Right cardiac atrium (tissue), 5 donors: ENCODE results near the gene DENND11. TPM values are rescaled to one million over a fixed set of nuclear protein-coding genes. Genes with fewer than 3 reads are reported as not detected.

ENCODE experiments used
- ATAC-seq, 2 donors: fragments of 200-7000 bp; cut with Tn5 transposase; one replicate each; pipeline versions ENCODE4 v1.8.0 to v1.9.1; 2020; ENCODE audit warnings: moderate library complexity in 2 of 2, mild to moderate bottlenecking in 1 of 2
- DNase-seq, 3 donors: peaks; one replicate each; pipeline ENCODE4 v3.0.0-alpha.2; 2020
- H3K27ac ChIP-seq: one replicate; pipeline ENCODE4 v1.5.1; 2013; ENCODE audit warnings: mild to moderate bottlenecking, low read length, control low read depth, moderate library complexity
- H3K27me3 ChIP-seq: one replicate; pipeline ENCODE4 v1.6.1; 2013; ENCODE audit not compliant: control insufficient read depth, insufficient read depth
- H3K4me1 ChIP-seq: one replicate; pipeline ENCODE4 v1.6.1; 2013; ENCODE audit warnings: low read length; ENCODE audit not compliant: control insufficient read depth, insufficient read depth
- H3K4me3 ChIP-seq: one replicate; pipeline ENCODE4 v1.5.1; 2013; ENCODE audit warnings: low read length, control low read depth
- H3K9me3 ChIP-seq: one replicate; pipeline ENCODE4 v1.6.1; 2013; ENCODE audit warnings: low read length; ENCODE audit not compliant: control insufficient read depth
- WGBS: extraction: QIAGEN DNeasy Blood & Tissue Kit; methylation state at CpG from one replicate; pipeline ENCODE4 v1.1.7; 2013; 5-methylcytosine and 5-hydroxymethylcytosine counted together
- intact Hi-C, 4 donors: fragments of 100-400 bp; cut with DNase I; formaldehyde crosslinking; loops; one replicate each; pipeline versions ENCODE4 v1.11.0 to v1.14.0; 2022 to 2023
- polyA plus RNA-seq: library from polyadenylated mRNA; stranded (reverse); fragments of 200-250 nt; gene quantifications from one replicate; pipeline ENCODE4 v1.2.3, GENCODE V29; 2013
- total RNA-seq, 4 donors: library from RNA; stranded (reverse); fragmentation: NEBNext Ultra II Directional; extraction: Animal tissue kit (Norgen Biotek cat#: 25700); gene quantifications; one replicate each; pipeline ENCODE4 v1.2.1, GENCODE V29; 2021
- donor health status: healthy with polysubstance abuse.
- donor health status: DM: no; HTN: yes; CAD: no.
- donor health status: DM: no; HTN: no; CAD: no.
- donor health status: DM: no; HTN: yes; CAD: no; lungs with severe emphysema.
- donor health status: DM: yes; HTN: yes; CAD: no.

The DENND11 gene
- total and polyA plus RNA-seq, 5 donors, result 5.2 to 11.9 (median 11.4) TPM

GRCh38 chr7:141722529-141722928, 20.6 kb upstream of the DENND11 start:
- DNase-seq (no peak), ATAC-seq (no peak)
- no peak overlapping the region for H3K4me3 ChIP-seq
- intact Hi-C loops, result no loop called here
- no peaks in the 10 kb centered on the region for H3K27me3 ChIP-seq
- no peaks in the 10 kb centered on the region for H3K9me3 ChIP-seq
- no peak overlapping the region for H3K27ac ChIP-seq
- 85% methylated on average over 2 of the region's 2 CpGs for WGBS
- H3K4me1 ChIP-seq, result no peaks in the 10 kb centered on the region

GRCh38 chr7:141717450-141717849, 15.5 kb upstream of the DENND11 start:
- Histone ChIP-seq H3K27me3 (no peaks in the 10 kb centered on the region), H3K4me1 (no peaks in the 10 kb centered on the region), H3K9me3 (no peaks in the 10 kb centered on the region), H3K4me3 (no peak overlapping the region), H3K27ac (no peak overlapping the region)
- intact Hi-C loops, result no loop called here
- no peak for DNase-seq
- WGBS, result 96% methylated on average over 1 of the region's 1 CpG
- no peak for ATAC-seq

GRCh38 chr7:141715794-141716689, 14.1 kb upstream of the DENND11 start:
- intact Hi-C loops, result no loop called here
- H3K4me1 ChIP-seq, result no peaks in the 10 kb centered on the region
- H3K4me3 ChIP-seq, result no peak overlapping the region
- H3K9me3 ChIP-seq, result no peaks in the 10 kb centered on the region
- ATAC-seq (no peak), DNase-seq (no peak)
- no peak overlapping the region for H3K27ac ChIP-seq
- WGBS, result 59% methylated on average over 6 of the region's 6 CpGs
- no peaks in the 10 kb centered on the region for H3K27me3 ChIP-seq

GRCh38 chr7:141715018-141715417, 13.1 kb upstream of the DENND11 start:
- ATAC-seq, result no peak
- 71% methylated on average over 4 of the region's 4 CpGs for WGBS
- intact Hi-C loops, result no loop called here
- H3K27me3 ChIP-seq, result no peaks in the 10 kb centered on the region
- no peak for DNase-seq
- H3K4me3 ChIP-seq, result no peak overlapping the region
- no peaks in the 10 kb centered on the region for H3K9me3 ChIP-seq
- no peak overlapping the region for H3K27ac ChIP-seq
- no peaks in the 10 kb centered on the region for H3K4me1 ChIP-seq

- no peak for ATAC-seq
- intact Hi-C loops, result no loop called here
Measured at GRCh38 chr7:141714571-141714970, 12.6 kb upstream of the DENND11 start.

GRCh38 chr7:141713890-141714289, 11.9 kb upstream of the DENND11 start:
- Histone ChIP-seq H3K4me3 (no peak overlapping the region), H3K9me3 (no peaks in the 10 kb centered on the region), H3K27ac (no peak overlapping the region), H3K27me3 (no peaks in the 10 kb centered on the region), H3K4me1 (no peaks in the 10 kb centered on the region)
- 85% methylated on average over 1 of the region's 1 CpG for WGBS
- ATAC-seq (no peak), DNase-seq (no peak)
- intact Hi-C loops, result no loop called here

More at GRCh38 chr7:141714571-141714970, 12.6 kb upstream of the DENND11 start:
- no peak overlapping the region for H3K4me3 ChIP-seq
- H3K9me3 ChIP-seq, result no peaks in the 10 kb centered on the region
- H3K27me3 ChIP-seq, result no peaks in the 10 kb centered on the region
- H3K4me1 ChIP-seq, result no peaks in the 10 kb centered on the region
- 79% methylated on average over 2 of the region's 2 CpGs for WGBS
- no peak overlapping the region for H3K27ac ChIP-seq
- DNase-seq, result no peak

GRCh38 chr7:141712603-141713255, 10.8 kb upstream of the DENND11 start:
- intact Hi-C loops, result no loop called here
- WGBS, result 80% methylated on average over 5 of the region's 5 CpGs
- Histone ChIP-seq H3K4me1 (no peaks in the 10 kb centered on the region), H3K4me3 (no peak overlapping the region), H3K9me3 (no peaks in the 10 kb centered on the region), H3K27ac (no peak overlapping the region), H3K27me3 (no peaks in the 10 kb centered on the region)
- no peak for DNase-seq
- no peak for ATAC-seq

- intact Hi-C loops, result no loop called here
- 56% methylated on average over 1 of the region's 1 CpG for WGBS
Measured at GRCh38 chr7:141710301-141710700, 8.3 kb upstream of the DENND11 start.

GRCh38 chr7:141709749-141710148, 7.8 kb upstream of the DENND11 start:
- Histone ChIP-seq H3K4me1 (no peaks in the 10 kb centered on the region), H3K9me3 (no peaks in the 10 kb centered on the region), H3K27ac (no peak overlapping the region), H3K27me3 (no peaks in the 10 kb centered on the region), H3K4me3 (no peak overlapping the region)
- DNase-seq (no peak), ATAC-seq (no peak)
- intact Hi-C loops, result no loop called here
- WGBS, result 87% methylated on average over 4 of the region's 4 CpGs

More at GRCh38 chr7:141710301-141710700, 8.3 kb upstream of the DENND11 start:
- Histone ChIP-seq H3K27me3 (no peaks in the 10 kb centered on the region), H3K4me3 (no peak overlapping the region), H3K9me3 (no peaks in the 10 kb centered on the region), H3K27ac (no peak overlapping the region), H3K4me1 (no peaks in the 10 kb centered on the region)
- ATAC-seq, result no peak
- no peak for DNase-seq

GRCh38 chr7:141709318-141709717, 7.4 kb upstream of the DENND11 start:
- intact Hi-C loops, result no loop called here
- 79% methylated on average over 2 of the region's 2 CpGs for WGBS
- no peaks in the 10 kb centered on the region for H3K4me1 ChIP-seq
- no peak overlapping the region for H3K4me3 ChIP-seq
- DNase-seq (no peak), ATAC-seq (no peak)
- H3K9me3 ChIP-seq, result no peaks in the 10 kb centered on the region
- no peak overlapping the region for H3K27ac ChIP-seq
- H3K27me3 ChIP-seq, result no peaks in the 10 kb centered on the region

GRCh38 chr7:141708351-141708750, 6.4 kb upstream of the DENND11 start, which contains the start of gene WEE2:
Gene WEE2 (plus strand): TSS chr7:141708353. CDS start chr7:141708759, 406 bp downstream.
- Histone ChIP-seq H3K4me3 (no peak within 1 kb of the TSS), H3K27ac (no peak within 1 kb of the TSS), H3K27me3 (no peaks in the 10 kb centered on the region), H3K4me1 (no peaks in the 10 kb centered on the region), H3K9me3 (no peaks in the 10 kb centered on the region)
- 90% methylated on average over 6 of the region's 6 CpGs for WGBS
- ATAC-seq, result no peak
- intact Hi-C loops, result no loop called here
- no peak for DNase-seq
